Measurements from ENCODE around the gene LRPAP1. TPM values are rescaled to one million over a fixed set of nuclear protein-coding genes. Genes with fewer than 3 reads are reported as not detected.
"Not testable (repeated sequence)": the region's sequence is repeated elsewhere in the genome, so short reads cannot be mapped to it uniquely, and the experiment has no call there.

LRPAP1 gene
- total RNA-seq, 1 donor, result 82.9 TPM

DNA sequence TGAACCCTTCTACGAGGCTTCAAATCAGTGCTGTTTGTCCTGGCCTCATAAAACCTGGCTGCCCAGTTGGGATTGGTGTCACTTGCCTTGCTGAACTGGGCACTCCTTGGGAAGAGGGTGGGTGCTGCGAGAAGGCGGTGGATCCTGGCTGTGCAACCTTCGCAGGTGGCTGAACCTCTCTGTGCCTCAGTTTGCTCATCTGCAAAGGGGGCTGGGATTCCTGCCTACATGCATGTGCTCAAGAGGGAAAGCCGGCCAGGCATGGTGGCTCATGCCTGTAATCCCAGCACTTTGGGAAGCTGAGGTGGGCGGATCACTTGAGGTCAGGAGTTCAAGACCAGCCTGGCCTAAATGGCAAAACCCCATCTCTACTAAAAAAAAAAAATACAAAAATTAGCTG, 17.8 kb upstream of the LRPAP1 start:
- H3K27me3 ChIP-seq (ENCODE audit: insufficient read depth, low read length); H3K4me3 ChIP-seq (ENCODE audit: low read length); H3K9me3 ChIP-seq (ENCODE audit: low read depth, low read length); H3K4me1 ChIP-seq (ENCODE audit: insufficient read depth, low read length): not testable (repeated sequence)

GRCh38 chr4:3549694-3550001, 17.4 kb upstream of the LRPAP1 start:
- H3K9me3 ChIP-seq (ENCODE audit: low read depth, low read length); H3K4me3 ChIP-seq (ENCODE audit: low read length); H3K27me3 ChIP-seq (ENCODE audit: insufficient read depth, low read length); H3K4me1 ChIP-seq (ENCODE audit: insufficient read depth, low read length): not testable (repeated sequence)

DNA sequence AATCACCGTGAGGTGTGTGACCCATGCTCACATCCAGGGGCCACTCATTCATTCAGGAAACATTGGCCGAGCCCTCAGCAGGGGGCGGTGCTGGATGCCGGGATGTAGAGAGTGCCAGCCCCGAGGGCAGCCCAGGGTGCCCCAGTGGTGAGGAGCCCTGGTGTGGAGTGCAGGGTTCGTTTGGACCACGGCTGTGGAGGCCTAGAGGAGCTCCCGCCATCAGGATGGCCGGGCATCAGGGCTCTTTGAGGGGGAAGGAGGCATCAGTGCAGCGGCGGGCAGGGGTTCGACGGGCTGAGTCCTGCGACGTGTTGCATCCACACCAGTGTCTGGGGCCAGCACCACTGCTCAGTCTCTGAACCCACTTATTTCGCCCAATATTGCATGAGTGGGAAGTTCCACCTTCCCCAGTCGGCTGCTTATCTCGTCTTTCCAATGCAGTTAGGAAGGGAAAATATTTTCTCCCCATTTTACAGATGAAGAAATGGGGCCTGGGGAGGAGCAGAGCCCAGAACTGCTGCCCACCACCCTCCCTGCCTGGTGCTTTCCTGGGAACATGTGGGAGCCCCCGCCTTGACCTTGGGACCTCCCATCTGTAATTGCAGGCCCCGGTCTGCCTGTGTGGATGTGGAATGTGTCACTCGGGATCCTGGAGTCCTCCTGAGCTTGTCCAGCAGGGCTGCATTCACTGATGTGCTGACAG, 16.9 kb upstream of the LRPAP1 start:
- H3K9me3 ChIP-seq (ENCODE audit: low read depth, low read length); H3K4me1 ChIP-seq (ENCODE audit: insufficient read depth, low read length); H3K27me3 ChIP-seq (ENCODE audit: insufficient read depth, low read length); H3K4me3 ChIP-seq (ENCODE audit: low read length): not testable (repeated sequence)

DNA sequence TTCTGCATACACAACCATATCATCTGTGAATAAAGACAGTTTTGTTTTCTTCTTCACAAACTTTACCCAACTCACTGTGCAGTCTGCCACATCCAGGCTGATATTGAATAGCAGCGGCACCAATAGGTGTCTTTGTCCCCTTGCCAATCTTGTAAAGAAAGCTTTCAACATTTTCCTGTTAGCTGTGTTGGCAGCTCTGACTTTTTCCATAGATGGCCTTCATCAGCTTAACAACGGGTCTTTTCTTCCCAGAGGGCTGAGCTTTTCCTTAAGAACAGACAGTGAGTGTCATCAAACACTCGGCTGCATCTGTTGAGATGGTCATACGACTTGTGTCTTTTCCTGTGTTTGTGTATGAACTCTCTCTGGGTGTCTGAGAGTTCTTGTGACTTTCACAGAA, 14.5 kb upstream of the LRPAP1 start:
- not testable (repeated sequence) for H3K4me3 ChIP-seq (ENCODE audit: low read length); H3K27me3 ChIP-seq (ENCODE audit: insufficient read depth, low read length); H3K9me3 ChIP-seq (ENCODE audit: low read depth, low read length); H3K4me1 ChIP-seq (ENCODE audit: insufficient read depth, low read length)

DNA sequence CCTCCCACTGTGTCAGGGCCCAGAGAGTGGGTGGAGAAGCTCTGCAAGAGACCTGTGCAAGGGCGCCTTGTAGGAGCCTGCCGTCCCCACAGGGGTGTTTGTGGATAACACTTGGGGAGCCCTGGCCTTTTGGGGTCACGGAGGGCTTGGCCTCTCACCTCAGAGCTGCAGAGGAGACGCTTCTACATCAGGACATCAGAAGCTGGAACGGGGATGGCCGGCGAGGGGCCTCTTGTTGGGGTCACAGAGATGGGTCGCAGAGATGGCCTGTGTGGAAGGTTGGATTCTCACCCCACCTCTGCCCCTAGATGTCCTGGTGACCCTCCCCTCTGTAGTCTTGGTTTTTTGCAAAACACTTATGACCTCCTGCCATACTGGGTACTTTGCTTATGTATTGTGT, 13.1 kb upstream of the LRPAP1 start:
- H3K9me3 ChIP-seq (ENCODE audit: low read depth, low read length); H3K4me3 ChIP-seq (ENCODE audit: low read length); H3K4me1 ChIP-seq (ENCODE audit: insufficient read depth, low read length); H3K27me3 ChIP-seq (ENCODE audit: insufficient read depth, low read length): not testable (repeated sequence)

DNA sequence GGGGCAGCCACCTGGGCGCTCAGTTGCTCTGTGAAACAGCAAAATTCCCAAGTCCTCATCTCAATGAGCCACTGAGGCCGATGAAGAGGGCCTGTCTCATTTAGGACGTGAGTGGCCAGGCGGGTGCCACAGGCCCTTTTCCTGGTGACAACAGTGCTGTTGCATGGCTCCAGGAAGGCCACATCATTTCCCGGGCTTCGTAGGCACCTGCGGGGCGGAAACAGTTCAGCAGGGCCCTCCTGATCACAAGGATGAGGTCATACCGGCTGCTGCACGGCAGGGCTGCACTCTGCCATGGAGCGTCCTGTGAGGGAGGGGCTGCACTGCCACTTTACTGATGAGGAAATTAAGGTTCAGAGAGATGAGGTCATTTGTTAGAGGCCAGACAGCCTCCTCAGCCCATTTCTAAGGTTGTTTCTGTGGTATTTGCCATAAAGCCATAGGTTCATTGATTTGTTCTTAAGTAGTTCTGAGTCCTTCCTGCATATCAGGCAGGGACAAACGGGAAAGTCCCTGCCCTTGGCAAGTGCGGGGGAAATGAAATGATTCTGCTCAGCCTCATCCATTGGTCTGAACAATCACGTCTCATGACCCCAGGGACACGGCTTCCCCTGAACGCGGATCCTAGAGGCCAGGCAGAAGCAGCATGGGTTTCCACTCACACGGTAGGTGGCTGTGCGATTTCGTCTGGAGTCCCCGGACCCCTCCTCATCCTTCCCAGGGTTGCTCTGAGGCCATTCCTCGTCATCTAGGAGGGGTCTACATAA, 12.2 kb upstream of the LRPAP1 start:
- H3K4me3 ChIP-seq (ENCODE audit: low read length); H3K9me3 ChIP-seq (ENCODE audit: low read depth, low read length); H3K27me3 ChIP-seq (ENCODE audit: insufficient read depth, low read length); H3K4me1 ChIP-seq (ENCODE audit: insufficient read depth, low read length): not testable (repeated sequence)

GRCh38 chr4:3543415-3543814, 11.2 kb upstream of the LRPAP1 start:
- H3K27me3 ChIP-seq (ENCODE audit: insufficient read depth, low read length); H3K4me3 ChIP-seq (ENCODE audit: low read length); H3K9me3 ChIP-seq (ENCODE audit: low read depth, low read length); H3K4me1 ChIP-seq (ENCODE audit: insufficient read depth, low read length): not testable (repeated sequence)

DNA sequence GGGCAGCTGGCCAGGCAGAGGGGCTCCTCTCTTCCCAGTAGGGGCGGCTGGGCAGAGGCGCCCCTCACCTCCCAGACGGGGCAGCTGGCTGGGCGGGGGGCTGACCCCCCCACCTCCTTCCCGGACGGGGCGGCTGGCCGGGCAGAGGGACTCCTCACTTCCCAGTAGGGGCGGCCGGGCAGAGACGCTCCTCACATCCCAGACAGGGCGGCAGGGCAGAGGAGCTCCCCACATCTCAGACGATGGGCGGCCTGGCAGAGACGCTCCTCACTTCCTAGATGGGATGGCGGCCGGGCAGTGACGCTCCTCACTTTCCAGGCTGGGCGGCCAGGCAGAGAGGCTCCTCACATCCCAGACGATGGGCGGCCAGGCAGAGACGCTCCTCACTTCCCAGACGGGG, 6.7 kb upstream of the LRPAP1 start:
- not testable (repeated sequence) for H3K9me3 ChIP-seq (ENCODE audit: low read depth, low read length); H3K27me3 ChIP-seq (ENCODE audit: insufficient read depth, low read length); H3K4me3 ChIP-seq (ENCODE audit: low read length); H3K4me1 ChIP-seq (ENCODE audit: insufficient read depth, low read length)

DNA sequence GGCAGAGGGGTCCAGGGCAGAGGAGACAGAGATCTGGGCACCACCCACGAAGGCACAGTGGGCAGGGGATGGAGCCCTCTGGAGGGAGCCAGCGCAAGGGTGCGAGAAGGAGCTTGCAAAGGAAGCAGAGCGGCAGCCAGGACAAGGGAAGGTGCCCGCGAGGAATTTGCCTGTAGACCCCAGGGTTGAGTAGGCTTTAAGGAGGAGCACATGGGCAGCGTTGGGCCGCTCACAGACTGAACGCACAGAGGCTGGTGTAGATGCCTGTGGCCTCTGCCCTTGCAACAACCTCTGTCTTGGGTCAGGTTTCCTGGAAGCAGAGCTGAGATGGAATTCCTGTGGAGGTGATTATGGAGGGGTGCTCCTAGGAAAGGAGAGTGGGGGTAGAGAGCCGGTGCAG, 3.6 kb upstream of the LRPAP1 start:
- H3K27me3 ChIP-seq (ENCODE audit: insufficient read depth, low read length); H3K4me3 ChIP-seq (ENCODE audit: low read length): not testable (repeated sequence)
- H3K4me1 ChIP-seq (ENCODE audit: insufficient read depth, low read length), result peaks cover 17% of the 10 kb centered on the region

DNA sequence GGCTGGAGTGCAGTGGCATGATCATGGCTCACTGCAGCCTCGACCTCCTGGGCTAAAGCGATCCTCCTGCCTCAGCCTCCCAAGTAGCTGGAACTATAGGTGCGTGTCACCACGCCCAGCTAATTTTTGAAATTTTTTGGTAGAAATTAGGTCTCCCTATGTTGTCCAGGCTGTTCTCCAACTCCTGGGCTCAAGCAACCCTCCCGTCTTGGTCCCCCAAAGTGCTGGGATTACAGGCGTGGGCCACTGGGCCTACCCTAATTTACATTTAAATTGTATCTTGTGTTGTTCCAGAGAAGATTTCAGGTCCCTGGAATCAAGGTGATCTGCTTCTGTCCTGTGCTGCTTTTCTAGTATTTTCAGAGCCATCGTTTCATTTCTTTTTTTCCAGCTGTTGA, 1.2 kb upstream of the LRPAP1 start:
- H3K4me3 ChIP-seq (ENCODE audit: low read length), result no peak overlapping the region
- H3K9me3 ChIP-seq (ENCODE audit: low read depth, low read length), result no peaks in the 10 kb centered on the region
- H3K4me1 ChIP-seq (ENCODE audit: insufficient read depth, low read length), result peaks cover 41% of the 10 kb centered on the region
- H3K27me3 ChIP-seq (ENCODE audit: insufficient read depth, low read length), result no peaks in the 10 kb centered on the region

More for the DNA sequence above, 3.6 kb upstream of the LRPAP1 start:
- H3K9me3 ChIP-seq (ENCODE audit: low read depth, low read length), result not testable (repeated sequence)

- peak overlapping the region; percentile 65 for H3K4me3 ChIP-seq (ENCODE audit: low read length)
Observed at GRCh38 chr4:3532751-3533422, 665 bp upstream of the LRPAP1 start.

GRCh38 chr4:3531318-3531878, 824 bp downstream of the LRPAP1 start:
- H3K9me3 ChIP-seq (ENCODE audit: low read depth, low read length), result no peaks in the 10 kb centered on the region
- peaks cover 45% of the 10 kb centered on the region for H3K4me1 ChIP-seq (ENCODE audit: insufficient read depth, low read length)
- peak overlapping the region; percentile 65 for H3K4me3 ChIP-seq (ENCODE audit: low read length)
- no peaks in the 10 kb centered on the region for H3K27me3 ChIP-seq (ENCODE audit: insufficient read depth, low read length)

More at GRCh38 chr4:3532751-3533422, 665 bp upstream of the LRPAP1 start:
- Histone ChIP-seq H3K9me3 (ENCODE audit: low read depth, low read length) (no peaks in the 10 kb centered on the region), H3K27me3 (ENCODE audit: insufficient read depth, low read length) (no peaks in the 10 kb centered on the region), H3K4me1 (ENCODE audit: insufficient read depth, low read length) (peaks cover 45% of the 10 kb centered on the region)

DNA sequence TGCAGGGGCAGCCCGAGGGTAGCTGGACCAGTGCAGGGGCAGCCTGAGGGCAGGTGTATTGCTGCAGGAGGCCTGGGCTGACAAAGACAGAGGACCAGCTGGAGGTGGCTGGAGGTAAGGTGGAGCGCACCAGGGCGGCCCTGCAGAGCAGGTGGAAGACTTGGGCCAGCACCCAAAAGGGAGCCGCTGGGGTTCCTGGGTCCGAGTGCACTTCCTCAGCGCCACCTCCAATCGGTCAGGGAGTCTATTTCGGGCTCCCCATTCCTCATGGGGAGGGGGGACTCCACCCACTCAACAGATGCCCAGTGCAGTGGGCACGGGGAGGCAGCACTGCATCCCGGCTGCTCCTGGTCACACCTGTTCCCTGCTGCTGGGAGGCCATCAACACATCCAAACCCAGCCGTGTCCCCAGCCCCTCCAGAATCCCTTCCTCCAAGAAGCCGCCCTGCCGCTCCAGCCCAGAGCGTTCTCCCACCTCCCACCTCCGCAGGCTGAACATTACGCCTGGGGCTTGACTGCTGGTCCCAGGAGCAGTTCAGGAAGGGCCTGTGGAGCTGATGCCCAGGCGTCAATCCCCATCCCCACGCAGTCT, 1.5 kb downstream of the LRPAP1 start:
- H3K4me3 ChIP-seq (ENCODE audit: low read length), result no peak overlapping the region
- peaks cover 45% of the 10 kb centered on the region for H3K4me1 ChIP-seq (ENCODE audit: insufficient read depth, low read length)
- H3K27me3 ChIP-seq (ENCODE audit: insufficient read depth, low read length), result no peaks in the 10 kb centered on the region
- no peaks in the 10 kb centered on the region for H3K9me3 ChIP-seq (ENCODE audit: low read depth, low read length)

GRCh38 chr4:3530051-3530450, 2.2 kb downstream of the LRPAP1 start:
- H3K27me3 ChIP-seq (ENCODE audit: insufficient read depth, low read length), result no peaks in the 10 kb centered on the region
- H3K9me3 ChIP-seq (ENCODE audit: low read depth, low read length), result no peaks in the 10 kb centered on the region
- no peak overlapping the region for H3K4me3 ChIP-seq (ENCODE audit: low read length)
- peaks cover 45% of the 10 kb centered on the region for H3K4me1 ChIP-seq (ENCODE audit: insufficient read depth, low read length)

GRCh38 chr4:3529363-3529762, 2.9 kb downstream of the LRPAP1 start:
- H3K4me1 ChIP-seq (ENCODE audit: insufficient read depth, low read length), result peaks cover 45% of the 10 kb centered on the region
- no peak overlapping the region for H3K4me3 ChIP-seq (ENCODE audit: low read length)
- H3K27me3 ChIP-seq (ENCODE audit: insufficient read depth, low read length), result no peaks in the 10 kb centered on the region
- H3K9me3 ChIP-seq (ENCODE audit: low read depth, low read length), result no peaks in the 10 kb centered on the region

Data from mononuclear cell (primary cell).